Mesangial cell (primary cell): ENCODE results near the gene RIMKLA. TPM values are rescaled to one million over a fixed set of nuclear protein-coding genes. Genes with fewer than 3 reads are reported as not detected.

Experiments
- total RNA-seq: library from RNA; depleted of rRNA; stranded (reverse); fragments of >200 nt; gene quantifications from 2 replicates; pipeline ENCODE4 v1.2.3, GENCODE V29; 2015

RIMKLA gene, protein sequence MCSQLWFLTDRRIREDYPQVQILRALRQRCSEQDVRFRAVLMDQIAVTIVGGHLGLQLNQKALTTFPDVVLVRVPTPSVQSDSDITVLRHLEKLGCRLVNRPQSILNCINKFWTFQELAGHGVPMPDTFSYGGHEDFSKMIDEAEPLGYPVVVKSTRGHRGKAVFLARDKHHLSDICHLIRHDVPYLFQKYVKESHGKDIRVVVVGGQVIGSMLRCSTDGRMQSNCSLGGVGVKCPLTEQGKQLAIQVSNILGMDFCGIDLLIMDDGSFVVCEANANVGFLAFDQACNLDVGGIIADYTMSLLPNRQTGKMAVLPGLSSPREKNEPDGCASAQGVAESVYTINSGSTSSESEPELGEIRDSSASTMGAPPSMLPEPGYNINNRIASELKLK
- under 0.01 and 0.16 TPM in 2 replicates for total RNA-seq

DNA sequence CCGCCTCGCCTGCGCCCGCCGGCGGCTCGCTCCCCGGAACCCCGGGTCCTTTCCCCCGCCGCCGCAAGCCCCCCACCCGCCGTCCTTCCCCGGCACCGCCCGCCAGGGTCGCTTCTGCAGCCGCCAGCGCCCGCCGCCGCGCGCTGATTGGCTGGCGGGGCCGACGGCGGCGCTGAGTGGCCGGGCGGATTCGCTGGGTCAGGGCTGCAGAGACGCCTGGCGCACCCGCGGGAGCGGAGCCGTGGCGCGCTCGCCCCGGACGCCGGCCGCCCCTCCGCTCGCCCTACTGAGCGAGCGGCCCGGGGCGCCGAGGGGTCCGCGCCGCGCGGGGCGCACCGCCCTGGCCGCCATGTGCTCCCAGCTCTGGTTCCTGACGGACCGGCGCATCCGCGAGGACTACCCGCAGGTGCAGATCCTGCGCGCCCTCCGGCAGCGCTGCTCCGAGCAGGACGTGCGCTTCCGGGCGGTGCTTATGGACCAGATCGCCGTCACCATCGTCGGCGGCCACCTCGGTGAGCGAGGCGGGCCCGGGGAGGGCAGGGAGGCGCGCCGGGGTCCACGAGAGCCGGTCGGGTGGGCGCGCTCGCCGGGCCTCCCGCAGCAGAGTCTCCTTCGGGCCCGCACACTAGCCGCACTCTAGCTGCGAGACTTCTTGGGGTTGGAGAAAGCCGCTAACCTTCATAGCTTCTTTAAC is at the start of gene RIMKLA:
Gene RIMKLA (plus strand): TSS at position 207 of the 694 bp plus-strand sequence. CDS start 143 bp downstream, at position 350.

GRCh38 chr1:42335050-42335808 is 45.4 kb upstream of the RIMKLA start, which contains the start of gene FOXJ3:
Gene FOXJ3, minus strand, starts transcription at chr1:42335235. Its CDS starts 24,142 bp downstream, at chr1:42311093.

GRCh38 chr1:42456010-42456753 is 75.6 kb downstream of the RIMKLA start, which contains the start of the genes PPCS and ZMYND12:
Gene PPCS, plus strand, starts transcription at chr1:42456543. Its CDS starts 23 bp downstream, at chr1:42456566.
Gene ZMYND12, minus strand, starts transcription at chr1:42456022. Its CDS starts 25 bp downstream, at chr1:42455997.

GRCh38 chr1:42462828-42463763 is 82.5 kb downstream of the RIMKLA start, which contains the start of gene CCDC30:
Gene CCDC30, plus strand, starts transcription at chr1:42463286. Its CDS starts 17,266 bp downstream, at chr1:42480552.

Other genes with a start within 250 kb of the RIMKLA start
- gene GUCA2B, start 227.4 kb upstream of the RIMKLA start, total RNA-seq = not detected in 2 replicates
- gene GUCA2A, start 216.0 kb upstream of the RIMKLA start, total RNA-seq = not detected in 2 replicates
- gene FOXJ3, start 45.6 kb upstream of the RIMKLA start, total RNA-seq = 14.2 and 16.6 TPM in 2 replicates
- 0.16 and 1.9 TPM in 2 replicates for gene ZMYND12, start 75.2 kb downstream of the RIMKLA start, total RNA-seq
- 80.3 and 135 TPM in 2 replicates for gene PPCS, start 75.8 kb downstream of the RIMKLA start, total RNA-seq
- gene CCDC30, start 82.5 kb downstream of the RIMKLA start, total RNA-seq = 0.49 and 2.4 TPM in 2 replicates